ENCODE data around the gene ELOVL2.

The ELOVL2 gene

DNA sequence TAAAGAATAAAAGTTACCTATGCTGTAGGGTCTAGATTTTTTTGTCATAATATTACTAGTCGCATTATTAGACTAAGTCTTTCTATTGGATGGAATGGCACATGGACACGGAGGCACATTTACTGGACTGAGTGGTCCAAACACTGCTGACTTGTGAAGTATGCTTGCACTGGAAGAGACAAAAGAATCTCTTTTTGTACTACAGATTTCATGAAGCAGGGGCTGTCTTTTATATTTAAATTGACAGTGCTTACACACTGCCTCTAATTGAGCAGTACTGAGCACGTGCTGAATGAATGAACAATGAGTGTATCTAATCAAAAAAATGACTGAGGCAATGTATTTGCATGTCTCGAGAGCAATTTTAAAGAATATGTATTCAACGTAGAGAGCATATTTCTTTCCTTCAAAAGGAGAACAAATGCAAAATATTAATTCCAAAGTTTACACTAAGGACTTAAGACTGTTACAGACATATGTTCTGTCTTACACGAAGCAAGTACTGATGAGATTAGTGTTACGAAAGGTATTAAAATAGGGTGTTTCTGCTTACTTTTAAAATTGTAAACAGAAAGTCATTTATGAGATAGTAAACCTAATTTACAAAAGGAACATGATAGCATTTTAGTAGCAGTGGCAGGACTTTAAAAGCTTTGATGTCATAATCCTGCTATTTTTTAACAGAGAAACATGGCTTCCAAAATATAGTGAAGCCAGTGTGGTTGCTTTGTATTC, 8.3 kb downstream of the ELOVL2 start:
- Histone ChIP-seq H3K27me3 (no peaks in the 10 kb centered on the region), H3K9ac (no peak overlapping the region), H4K20me1 (0 out of 22 replicates have a peak, but pooled peaks cover 0 to 3% (median 0%) of the 10 kb centered on the region in 11 experiments), H3K36me3 (0 out of 22 replicates have a peak, but pooled peaks cover 0 to 3% (median 0%) of the 10 kb centered on the region in 11 experiments), H3K4me2 (no peak overlapping the region), H3K4me1 (peaks cover 0 to 22% (median 3%) of the 10 kb centered on the region in 10 experiments; a peak in 9 of 20 replicates), H3K4me3 (no peak overlapping the region), H3K27ac (no peak overlapping the region), H3K9me3 (replicated peaks in 1 of 11) (no peaks in the 10 kb centered on the region)
- TF ChIP-seq Cebpa-rat (IDR thresholded peaks at IDR 0.05): no peak

DNA sequence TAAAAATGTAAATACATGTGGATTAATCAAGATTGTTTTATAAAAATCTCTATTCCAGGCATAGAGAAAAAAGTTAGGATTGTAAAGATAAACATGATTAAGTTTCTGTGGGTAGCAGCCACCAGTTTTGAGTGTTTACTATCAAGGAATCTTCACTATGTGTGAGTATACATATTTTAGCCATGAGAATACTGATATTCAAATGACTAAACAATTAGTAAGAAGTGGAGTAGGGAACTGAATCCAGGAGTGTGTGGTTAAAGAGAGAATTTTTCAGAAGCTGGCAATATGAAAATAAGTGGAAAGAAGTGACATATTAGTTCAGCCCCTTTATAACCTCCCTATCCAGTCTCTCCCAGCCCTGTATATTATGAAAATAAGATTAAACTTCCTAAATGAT, 10.3 kb downstream of the ELOVL2 start:
- no peak overlapping the region for H3K4me3 ChIP-seq
- H3K4me2 ChIP-seq: no peak overlapping the region
- H3K9ac ChIP-seq: no peak overlapping the region
- H3K27me3 ChIP-seq: no peaks in the 10 kb centered on the region
- no peak for TF ChIP-seq Cebpa-rat (IDR thresholded peaks at IDR 0.05)
- H4K20me1 ChIP-seq: 0 out of 22 replicates have a peak, but pooled peaks cover 0 to 3% (median 0%) of the 10 kb centered on the region in 11 experiments
- no peak overlapping the region for H3K27ac ChIP-seq
- H3K9me3 ChIP-seq (replicated peaks in 1 of 11): no peaks in the 10 kb centered on the region
- peaks cover 0 to 2% (median 0%) of the 10 kb centered on the region in 10 experiments; a peak in 7 of 20 replicates for H3K4me1 ChIP-seq
- H3K36me3 ChIP-seq: 0 out of 22 replicates have a peak, but pooled peaks cover 0 to 3% (median 0%) of the 10 kb centered on the region in 11 experiments

DNA sequence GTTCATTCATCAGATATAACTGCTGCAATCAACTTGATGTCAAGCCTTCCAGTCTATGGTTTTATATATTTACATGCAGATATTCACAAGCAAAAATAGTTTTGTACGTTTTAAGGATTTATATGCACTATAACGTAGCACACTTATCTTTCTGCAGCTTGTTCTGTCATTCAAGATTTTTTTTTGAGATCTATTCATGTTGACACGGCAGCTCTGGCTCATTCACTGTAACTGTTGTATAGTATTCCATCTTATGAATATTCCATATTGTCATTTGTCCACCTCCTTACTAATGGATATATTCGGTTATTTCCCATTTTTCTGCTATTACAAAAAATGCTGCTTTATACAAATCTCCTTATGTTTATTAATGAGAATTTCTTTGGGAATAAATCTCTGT, 13.2 kb downstream of the ELOVL2 start:
- Histone ChIP-seq H3K27ac (no peak overlapping the region), H3K9ac (no peak overlapping the region), H3K4me3 (no peak overlapping the region), H3K9me3 (replicated peaks in 1 of 11) (no peaks in the 10 kb centered on the region), H3K36me3 (0 out of 22 replicates have a peak, but pooled peaks cover 0 to 10% (median 0%) of the 10 kb centered on the region in 11 experiments), H3K27me3 (no peaks in the 10 kb centered on the region), H4K20me1 (no peaks in the 10 kb centered on the region; a peak in 1 of 22 replicates), H3K4me2 (no peak overlapping the region), H3K4me1 (peaks cover 0 to 7% (median 0%) of the 10 kb centered on the region in 10 experiments; a peak in 4 of 20 replicates)
- TF ChIP-seq Cebpa-rat (IDR thresholded peaks at IDR 0.05): no peak

DNA sequence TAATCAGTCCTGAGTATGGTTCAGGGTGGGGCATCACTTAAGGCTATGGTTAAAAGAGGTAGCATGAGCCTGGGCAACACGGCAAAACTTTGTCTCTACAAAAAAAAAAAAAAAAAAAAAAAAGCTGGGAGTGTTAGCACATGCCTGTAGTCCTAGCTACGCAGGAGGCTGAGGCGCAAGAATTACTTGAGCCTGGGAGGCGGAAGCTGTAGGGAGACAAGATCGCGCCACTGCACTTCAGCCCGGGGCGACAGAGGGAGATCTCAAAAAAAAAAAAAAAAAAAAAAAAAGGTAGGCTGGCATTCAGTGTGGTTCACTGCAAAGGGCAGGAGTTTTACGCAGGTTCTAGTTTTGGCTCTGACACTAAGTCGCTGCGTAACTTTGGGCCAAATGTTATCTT, 15.1 kb downstream of the ELOVL2 start:
- Histone ChIP-seq H4K20me1 (no peaks in the 10 kb centered on the region; a peak in 1 of 22 replicates), H3K9me3 (replicated peaks in 1 of 11) (no peaks in the 10 kb centered on the region), H3K4me2 (no peak overlapping the region), H3K4me1 (peaks cover 0 to 8% (median 0%) of the 10 kb centered on the region in 10 experiments; a peak in 4 of 20 replicates), H3K9ac (no peak overlapping the region), H3K27ac (no peak overlapping the region), H3K36me3 (0 out of 22 replicates have a peak, but pooled peaks cover 0 to 10% (median 0%) of the 10 kb centered on the region in 11 experiments), H3K27me3 (no peaks in the 10 kb centered on the region), H3K4me3 (no peak overlapping the region)
- no peak for TF ChIP-seq Cebpa-rat (IDR thresholded peaks at IDR 0.05)

DNA sequence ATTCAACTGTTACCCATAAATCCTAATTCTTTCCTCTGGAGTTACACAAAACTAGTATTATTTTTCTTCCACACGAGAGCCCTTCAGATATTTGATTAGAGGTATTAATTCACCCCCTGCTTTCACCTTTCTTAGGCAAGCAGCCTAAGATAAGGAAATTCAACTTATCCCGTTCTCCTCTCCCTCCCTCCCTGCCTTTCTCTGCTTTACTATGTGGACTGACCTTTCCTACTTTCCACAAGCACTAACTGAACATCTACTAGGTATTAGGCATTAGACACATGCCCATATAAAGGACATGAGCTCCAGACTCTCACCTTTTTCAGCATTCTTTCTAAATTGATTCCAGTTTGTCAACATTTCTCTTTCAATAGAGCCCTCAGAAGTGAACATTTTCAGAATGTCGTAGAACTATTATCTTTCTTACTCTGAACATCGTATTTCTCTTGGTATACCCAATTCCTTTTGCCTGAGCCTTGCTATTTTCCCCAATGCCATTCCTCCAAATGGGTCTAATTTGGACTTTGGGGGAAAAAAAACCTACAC, 16.5 kb downstream of the ELOVL2 start:
- Histone ChIP-seq H3K27me3 (no peaks in the 10 kb centered on the region), H3K4me2 (no peak overlapping the region), H3K36me3 (0 out of 22 replicates have a peak, but pooled peaks cover 0 to 10% (median 0%) of the 10 kb centered on the region in 11 experiments), H3K4me1 (peaks cover 0 to 15% (median 2%) of the 10 kb centered on the region in 10 experiments; a peak in 5 of 20 replicates), H3K4me3 (no peak overlapping the region), H3K27ac (no peak overlapping the region), H3K9me3 (replicated peaks in 1 of 11) (no peaks in the 10 kb centered on the region), H3K9ac (no peak overlapping the region), H4K20me1 (no peaks in the 10 kb centered on the region; a peak in 1 of 22 replicates)
- TF ChIP-seq Cebpa-rat (IDR thresholded peaks at IDR 0.05): no peak

DNA sequence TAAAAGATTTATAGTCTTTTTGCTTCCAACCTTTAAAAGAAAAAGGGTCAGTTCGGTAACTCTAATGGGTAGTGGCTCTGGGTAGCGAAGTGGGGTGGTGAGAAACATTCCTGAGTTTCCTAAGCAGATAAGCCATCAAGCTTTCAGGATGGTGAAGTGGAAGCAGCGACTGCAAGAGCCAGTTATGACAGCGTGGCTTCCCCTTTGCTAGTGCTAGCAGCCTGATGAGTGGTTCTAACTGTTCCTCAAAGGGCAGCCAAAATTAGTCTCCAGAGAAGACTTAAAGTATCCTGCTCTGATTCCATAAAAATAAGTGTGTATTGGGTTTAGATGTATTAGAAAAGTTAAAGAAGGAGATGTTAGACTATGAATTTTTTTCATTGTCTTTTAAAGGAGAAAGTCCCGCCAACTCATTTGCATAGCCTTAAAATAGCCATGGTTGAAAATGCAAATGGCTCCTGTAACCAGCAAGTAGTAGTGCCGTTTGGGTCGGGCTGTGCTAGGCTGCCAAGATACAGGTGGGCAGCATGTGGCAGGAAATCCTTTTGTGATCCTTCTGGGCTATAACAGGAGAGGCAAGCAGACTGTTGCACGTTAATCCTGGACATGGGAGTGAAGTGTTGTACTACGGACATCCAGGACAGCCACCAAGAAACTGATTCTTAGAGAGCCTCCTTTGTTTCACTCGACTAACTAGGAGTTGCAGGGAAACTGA, 18.0 kb downstream of the ELOVL2 start:
- TF ChIP-seq Cebpa-rat (IDR thresholded peaks at IDR 0.05): no peak
- Histone ChIP-seq H3K27ac (no peak overlapping the region), H4K20me1 (peaks cover 0 to 5% (median 0%) of the 10 kb centered on the region in 11 experiments; a peak in 2 of 22 replicates)

DNA sequence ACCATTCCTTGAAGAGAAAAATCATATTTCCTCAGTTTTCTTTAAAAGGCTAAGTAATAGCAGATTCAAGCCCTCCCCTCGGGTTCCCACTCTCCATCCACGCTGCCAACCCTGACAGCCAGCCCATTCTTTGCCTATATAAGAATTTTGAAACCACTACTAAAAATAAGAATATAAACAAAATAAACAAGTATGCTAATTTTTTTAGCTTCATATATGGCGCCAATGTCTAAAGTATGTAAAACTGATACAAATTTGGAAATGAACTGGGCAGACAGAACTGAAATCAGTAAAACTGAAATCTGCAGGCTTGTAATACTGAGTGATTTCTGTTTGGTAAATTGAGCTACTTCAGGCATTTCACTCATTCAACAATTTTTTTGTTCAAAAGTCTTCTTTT, 19.0 kb downstream of the ELOVL2 start:
- Histone ChIP-seq H3K9ac (no peak overlapping the region), H3K27ac (no peak overlapping the region), H3K4me1 (peaks cover 0 to 15% (median 2%) of the 10 kb centered on the region in 10 experiments; a peak in 5 of 20 replicates), H3K4me2 (no peak overlapping the region), H3K9me3 (replicated peaks in 1 of 11) (no peaks in the 10 kb centered on the region), H4K20me1 (peaks cover 0 to 5% (median 0%) of the 10 kb centered on the region in 11 experiments; a peak in 2 of 22 replicates), H3K27me3 (no peaks in the 10 kb centered on the region), H3K36me3 (peaks cover 0 to 18% (median 0%) of the 10 kb centered on the region in 11 experiments; a peak in 4 of 22 replicates), H3K4me3 (no peak overlapping the region)
- TF ChIP-seq Cebpa-rat (IDR thresholded peaks at IDR 0.05): no peak

More for the DNA sequence above, 18.0 kb downstream of the ELOVL2 start:
- Histone ChIP-seq H3K36me3 (peaks cover 0 to 18% (median 0%) of the 10 kb centered on the region in 11 experiments; a peak in 4 of 22 replicates), H3K4me2 (peak overlapping the region in 1 of 11 experiments; percentile 36; a peak in 1 of 22 replicates), H3K27me3 (no peaks in the 10 kb centered on the region), H3K9ac (no peak overlapping the region), H3K4me1 (peaks cover 0 to 15% (median 2%) of the 10 kb centered on the region in 10 experiments; a peak in 5 of 20 replicates), H3K4me3 (no peak overlapping the region), H3K9me3 (replicated peaks in 1 of 11) (no peaks in the 10 kb centered on the region)

DNA sequence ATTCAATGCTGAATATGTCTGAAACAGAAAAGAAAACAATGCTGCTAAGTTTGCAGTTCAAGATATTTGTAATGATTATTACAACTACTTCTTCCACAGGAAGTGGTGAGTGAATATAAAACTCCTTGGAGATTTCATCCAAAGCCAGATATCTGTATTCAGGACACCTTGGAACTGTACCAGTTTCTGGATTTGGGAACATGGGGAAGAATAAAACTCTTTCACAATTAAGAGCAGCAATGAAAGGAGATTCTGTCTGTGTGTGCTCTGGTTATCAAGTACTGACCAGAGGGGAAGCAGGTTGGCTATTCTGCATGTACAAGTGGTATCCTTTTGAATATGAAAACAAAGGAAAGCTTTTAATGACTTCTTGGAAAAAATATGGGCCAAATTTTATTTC, 21.1 kb downstream of the ELOVL2 start:
- H3K9ac ChIP-seq: no peak overlapping the region
- peaks cover 0 to 15% (median 0%) of the 10 kb centered on the region in 11 experiments; a peak in 4 of 22 replicates for H3K36me3 ChIP-seq
- peaks cover 0 to 15% (median 2%) of the 10 kb centered on the region in 10 experiments; a peak in 5 of 20 replicates for H3K4me1 ChIP-seq
- no peaks in the 10 kb centered on the region for H3K27me3 ChIP-seq
- peaks cover 0 to 5% (median 0%) of the 10 kb centered on the region in 11 experiments; a peak in 2 of 22 replicates for H4K20me1 ChIP-seq
- TF ChIP-seq Cebpa-rat (IDR thresholded peaks at IDR 0.05): no peak
- H3K4me2 ChIP-seq: no peak overlapping the region
- H3K9me3 ChIP-seq (replicated peaks in 1 of 11): no peaks in the 10 kb centered on the region
- H3K27ac ChIP-seq: no peak overlapping the region
- no peak overlapping the region for H3K4me3 ChIP-seq

All from BLaER1 treated with 17β-estradiol and CSF1 and Interleukin-3, amounts not matched to agents 10 nM and 100 nM (cell line).